Stimulated activated naive CD8-positive, alpha-beta T cell treated with anti-CD3 and anti-CD28 coated beads, Interleukin-15, amount 100 ng/mL, for 72 hours (primary cell): ENCODE data around the gene NLRP1.

Experiments used
- ATAC-seq: fragments of 150-1000 bp; cut with Tn5 transposase; 2 replicates; pipeline ENCODE4 v1.10.0; 2021; ENCODE audit warnings: mild to moderate bottlenecking, moderate library complexity
- DNase-seq, 2 donors: peaks; one replicate each; pipeline ENCODE4 v3.0.0; 2021 to 2022
- H3K27ac Mint-ChIP-seq, 2 donors: one replicate each; pipeline ENCODE4 v1.8.0; 2022; ENCODE audit warnings: mild to moderate bottlenecking in 2 of 2, mixed read lengths in 2 of 2, moderate library complexity in 2 of 2
- H3K27me3 Mint-ChIP-seq: one replicate; pipeline ENCODE4 v1.8.0; 2022; ENCODE audit warnings: mixed read lengths
- H3K4me1 Mint-ChIP-seq: one replicate; pipeline ENCODE4 v1.8.0; 2022; ENCODE audit warnings: mild to moderate bottlenecking, mixed read lengths
- H3K4me3 Mint-ChIP-seq, 2 donors: one replicate each; pipeline ENCODE4 v1.8.0; 2022; ENCODE audit warnings: mild to moderate bottlenecking in 2 of 2, mixed read lengths in 2 of 2, moderate library complexity in 1 of 2
- H3K9me3 Mint-ChIP-seq, 2 donors: one replicate each; pipeline ENCODE4 v1.8.0; 2022; ENCODE audit warnings: mixed read lengths in 2 of 2

Gene NLRP1

GRCh38 chr17:5523249-5523648, 61.1 kb downstream of the NLRP1 start:
- ATAC-seq (no peak), DNase-seq (no peak)
- Mint-ChIP-seq H3K27ac (peak overlapping the region in 1 of 2 donors; percentile 0), H3K4me1 (peaks cover 18% of the 10 kb centered on the region), H3K9me3 (no peaks in the 10 kb centered on the region), H3K27me3 (no peaks in the 10 kb centered on the region), H3K4me3 (no peak overlapping the region)

DNA sequence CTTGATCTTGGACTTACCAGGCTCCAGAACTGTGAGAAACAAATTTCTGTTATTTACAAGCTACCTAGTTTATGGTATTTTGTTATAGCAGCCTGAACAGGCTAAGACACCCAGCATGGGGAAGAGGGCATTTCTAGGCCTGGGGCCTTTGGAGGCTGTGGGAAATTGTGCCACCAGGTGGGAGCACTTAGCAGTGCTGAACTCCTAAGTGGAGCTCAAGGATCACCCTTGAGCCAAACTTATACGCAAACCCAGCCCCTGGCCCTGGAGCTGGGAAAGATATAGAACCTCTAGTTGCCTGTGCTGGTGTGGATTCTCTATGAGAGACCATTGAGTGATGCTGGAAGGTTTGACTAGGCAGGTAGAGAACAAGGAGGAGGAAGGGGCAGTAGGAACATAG, 61.8 kb downstream of the NLRP1 start:
- H3K9me3 Mint-ChIP-seq: no peaks in the 10 kb centered on the region
- H3K27me3 Mint-ChIP-seq: no peaks in the 10 kb centered on the region
- no peak for DNase-seq
- H3K4me1 Mint-ChIP-seq: peaks cover 15% of the 10 kb centered on the region
- H3K4me3 Mint-ChIP-seq: no peak overlapping the region
- no peak for ATAC-seq
- H3K27ac Mint-ChIP-seq: peak overlapping the region in 1 of 2 donors; percentile 71

DNA sequence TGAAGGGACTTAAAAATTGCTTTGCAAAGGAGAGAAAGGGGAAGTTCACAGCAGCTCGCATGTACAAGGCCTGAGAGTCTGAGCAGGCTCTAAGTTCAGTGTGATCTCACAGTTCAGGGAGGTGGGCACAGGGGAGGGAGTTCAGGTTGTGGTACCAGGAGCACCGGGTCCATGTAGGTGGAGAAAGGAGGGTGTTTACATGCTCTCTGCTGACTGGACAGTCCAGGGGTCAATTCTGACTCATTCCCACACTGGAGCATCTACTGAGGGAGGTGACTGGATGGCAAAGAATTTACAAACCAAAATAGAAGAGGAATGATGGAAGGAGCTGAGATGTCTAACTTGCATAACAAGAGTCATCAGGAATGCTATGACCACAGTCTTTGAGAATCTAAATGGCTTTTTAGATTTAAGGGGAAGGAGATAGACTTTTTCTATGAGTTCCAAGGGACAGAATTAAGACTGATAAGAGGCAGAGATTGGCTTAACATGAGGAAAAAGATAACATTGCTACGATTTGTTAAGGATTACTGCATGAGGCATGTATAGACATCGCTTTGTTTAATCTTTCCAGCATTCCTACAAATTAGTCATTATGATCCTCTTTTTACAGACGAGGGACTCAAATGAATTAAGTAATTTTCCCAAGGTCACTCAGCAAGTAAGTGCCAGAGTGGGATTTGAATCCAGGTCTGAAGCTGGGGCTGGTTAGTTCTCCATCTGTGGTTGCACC, 68.1 kb downstream of the NLRP1 start:
- ATAC-seq: no peak
- peaks cover 37% of the 10 kb centered on the region for H3K4me1 Mint-ChIP-seq
- no peak overlapping the region for H3K4me3 Mint-ChIP-seq
- H3K27ac Mint-ChIP-seq: peak overlapping the region in 1 of 2 donors; percentile 23
- peaks cover 5 to 10% of the 10 kb centered on the region in 2 donors for H3K9me3 Mint-ChIP-seq
- DNase-seq: no peak
- no peaks in the 10 kb centered on the region for H3K27me3 Mint-ChIP-seq

DNA sequence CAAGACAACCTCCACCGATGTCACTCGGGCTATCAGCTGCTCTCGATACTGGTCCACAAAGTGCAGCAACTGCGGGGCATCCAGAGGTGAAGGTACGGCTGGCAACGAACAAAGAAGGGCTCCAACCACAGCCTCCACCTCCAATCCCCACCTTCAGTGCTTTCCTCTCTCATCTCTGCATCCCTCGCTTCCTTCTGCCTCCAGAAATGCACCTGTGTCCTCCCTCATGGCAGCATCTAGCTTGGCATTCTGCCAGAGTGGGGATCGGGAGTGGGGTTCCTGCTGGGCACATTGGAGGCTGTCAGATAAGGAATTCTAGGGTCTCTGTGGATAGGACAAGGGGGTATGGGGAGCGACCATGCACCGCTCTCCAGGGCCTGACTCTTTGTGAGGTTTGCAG, 69.3 kb downstream of the NLRP1 start:
- H3K4me1 Mint-ChIP-seq: peaks cover 37% of the 10 kb centered on the region
- no peaks in the 10 kb centered on the region for H3K27me3 Mint-ChIP-seq
- no peak overlapping the region for H3K27ac Mint-ChIP-seq
- peak overlapping the region in 1 of 2 donors; percentile 36 for H3K4me3 Mint-ChIP-seq
- peaks cover 5 to 10% of the 10 kb centered on the region in 2 donors for H3K9me3 Mint-ChIP-seq
- DNase-seq (no peak), ATAC-seq (no peak)

- Mint-ChIP-seq H3K27ac (no peak overlapping the region), H3K4me1 (peaks cover 37% of the 10 kb centered on the region), H3K9me3 (peaks cover 5 to 10% of the 10 kb centered on the region in 2 donors), H3K27me3 (no peaks in the 10 kb centered on the region), H3K4me3 (no peak overlapping the region)
- DNase-seq (peak in 1 of 2 donors; percentile 27), ATAC-seq (peak; percentile 93)
These were observed 70.7 kb downstream of the NLRP1 start for GRCh38 chr17:5513628-5514027.

DNA sequence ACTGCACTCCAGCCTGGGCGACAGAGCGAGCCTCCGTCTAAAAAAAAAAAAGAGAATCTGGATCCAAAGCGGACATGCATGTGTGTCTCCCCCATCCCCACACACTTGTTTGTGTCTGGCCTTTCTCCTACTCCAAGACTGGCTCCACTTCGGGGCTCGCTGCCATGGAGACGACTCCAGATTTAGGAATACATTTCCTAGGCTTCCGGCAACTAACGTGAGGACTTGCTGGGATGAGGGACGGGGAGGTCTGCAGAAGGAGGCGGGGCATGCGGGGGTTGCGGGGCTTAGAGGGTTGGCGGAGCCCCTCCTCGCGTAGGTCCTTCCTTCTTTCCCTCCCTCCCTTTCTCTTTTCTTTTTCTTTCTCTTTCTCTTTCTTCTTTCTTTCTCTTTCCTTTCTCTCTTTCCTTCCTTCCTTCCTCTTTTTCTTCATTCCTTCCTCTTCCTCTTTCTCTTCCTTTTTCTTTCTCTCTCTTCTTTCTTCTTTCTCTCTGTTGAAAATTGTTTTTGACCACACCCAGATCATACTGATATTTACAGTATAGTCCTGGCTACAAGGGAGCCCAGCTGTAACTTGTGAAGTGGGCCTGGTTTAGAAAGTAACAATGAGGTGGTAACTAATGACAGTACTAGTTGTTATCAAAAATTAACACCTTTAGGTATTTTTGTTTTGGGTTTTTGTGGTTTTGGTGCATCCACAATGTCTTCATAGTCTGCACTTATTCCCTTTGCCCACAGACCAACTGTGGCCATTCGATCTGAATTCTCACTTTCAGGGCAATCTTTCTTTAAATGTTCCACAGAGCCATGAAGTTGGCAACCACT, 72.7 kb downstream of the NLRP1 start:
- ATAC-seq (peak; percentile 68), DNase-seq (no peak)
- no peak overlapping the region for H3K4me3 Mint-ChIP-seq
- peak overlapping the region; percentile 5 to 82 for H3K27ac Mint-ChIP-seq
- no peaks in the 10 kb centered on the region for H3K27me3 Mint-ChIP-seq
- peaks cover 5 to 10% of the 10 kb centered on the region in 2 donors for H3K9me3 Mint-ChIP-seq
- peaks cover 37% of the 10 kb centered on the region for H3K4me1 Mint-ChIP-seq

- DNase-seq: no peak
- Mint-ChIP-seq H3K4me3 (no peak overlapping the region), H3K27me3 (no peaks in the 10 kb centered on the region), H3K9me3 (peaks cover 5 to 10% of the 10 kb centered on the region in 2 donors), H3K4me1 (peaks cover 37% of the 10 kb centered on the region), H3K27ac (no peak overlapping the region)
- no peak for ATAC-seq
These were observed 73.5 kb downstream of the NLRP1 start for GRCh38 chr17:5510771-5511170.

GRCh38 chr17:5509482-5509881, 74.8 kb downstream of the NLRP1 start:
- peaks cover 29% of the 10 kb centered on the region for H3K4me1 Mint-ChIP-seq
- H3K4me3 Mint-ChIP-seq: no peak overlapping the region
- H3K9me3 Mint-ChIP-seq: peaks cover 4 to 5% of the 10 kb centered on the region in 2 donors
- H3K27ac Mint-ChIP-seq: peak overlapping the region in 1 of 2 donors; percentile 4
- no peaks in the 10 kb centered on the region for H3K27me3 Mint-ChIP-seq
- no peak for DNase-seq
- no peak for ATAC-seq

- Mint-ChIP-seq H3K27ac (no peak overlapping the region), H3K27me3 (no peaks in the 10 kb centered on the region), H3K4me1 (peaks cover 23% of the 10 kb centered on the region), H3K4me3 (no peak overlapping the region), H3K9me3 (peaks cover 0 to 5% of the 10 kb centered on the region in 2 donors)
- no peak for DNase-seq
- ATAC-seq: no peak
These were observed 75.5 kb downstream of the NLRP1 start for GRCh38 chr17:5508810-5509209.

- H3K9me3 Mint-ChIP-seq: no peaks in the 10 kb centered on the region
- no peak for ATAC-seq
- H3K27ac Mint-ChIP-seq: no peak overlapping the region
- no peak overlapping the region for H3K4me3 Mint-ChIP-seq
- no peak for DNase-seq
- peaks cover 3% of the 10 kb centered on the region for H3K4me1 Mint-ChIP-seq
- no peaks in the 10 kb centered on the region for H3K27me3 Mint-ChIP-seq
These were observed 78.0 kb downstream of the NLRP1 start for GRCh38 chr17:5506307-5506706.

- no peak for DNase-seq
- Mint-ChIP-seq H3K4me3 (no peak overlapping the region), H3K4me1 (peaks cover 16% of the 10 kb centered on the region), H3K27ac (no peak overlapping the region), H3K27me3 (no peaks in the 10 kb centered on the region), H3K9me3 (no peaks in the 10 kb centered on the region)
- no peak for ATAC-seq
These were observed 81.8 kb downstream of the NLRP1 start for GRCh38 chr17:5502552-5502951.

- Mint-ChIP-seq H3K27ac (no peak overlapping the region), H3K4me1 (peaks cover 16% of the 10 kb centered on the region), H3K4me3 (peak overlapping the region; percentile 6 to 91), H3K27me3 (no peaks in the 10 kb centered on the region), H3K9me3 (no peaks in the 10 kb centered on the region)
- DNase-seq (no peak), ATAC-seq (no peak)
These were observed 82.6 kb downstream of the NLRP1 start for GRCh38 chr17:5501685-5502084.

- no peaks in the 10 kb centered on the region for H3K27me3 Mint-ChIP-seq
- DNase-seq (peak; percentile 66 to 76), ATAC-seq (peak; percentile 93)
- peaks cover 16% of the 10 kb centered on the region for H3K4me1 Mint-ChIP-seq
- peak overlapping the region; percentile 91 to 95 for H3K4me3 Mint-ChIP-seq
- peak overlapping the region in 1 of 2 donors; percentile 77 for H3K27ac Mint-ChIP-seq
- H3K9me3 Mint-ChIP-seq: no peaks in the 10 kb centered on the region
These were observed 83.5 kb downstream of the NLRP1 start for GRCh38 chr17:5500589-5501391.

DNA sequence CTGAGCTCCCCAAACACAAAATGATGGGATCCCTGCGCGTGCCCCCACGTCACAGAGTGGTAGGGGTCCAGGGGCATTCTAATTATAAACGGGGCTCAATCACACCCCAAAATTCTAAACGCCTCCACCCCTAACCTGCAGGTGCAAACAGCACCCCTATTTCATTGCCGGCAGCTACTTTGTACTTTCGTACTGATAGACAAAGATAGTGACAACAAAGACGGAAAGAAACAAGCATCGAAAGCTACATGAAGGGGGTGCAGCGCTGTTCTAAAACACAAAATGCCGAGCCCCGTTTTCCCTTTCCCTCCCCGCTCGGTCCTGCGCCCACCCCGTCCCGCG, 84.1 kb downstream of the NLRP1 start:
- Mint-ChIP-seq H3K27me3 (no peaks in the 10 kb centered on the region), H3K4me3 (peak overlapping the region; percentile 91 to 95), H3K9me3 (no peaks in the 10 kb centered on the region), H3K27ac (peak overlapping the region in 1 of 2 donors; percentile 77), H3K4me1 (peaks cover 16% of the 10 kb centered on the region)
- no peak for ATAC-seq
- DNase-seq: no peak

DNA sequence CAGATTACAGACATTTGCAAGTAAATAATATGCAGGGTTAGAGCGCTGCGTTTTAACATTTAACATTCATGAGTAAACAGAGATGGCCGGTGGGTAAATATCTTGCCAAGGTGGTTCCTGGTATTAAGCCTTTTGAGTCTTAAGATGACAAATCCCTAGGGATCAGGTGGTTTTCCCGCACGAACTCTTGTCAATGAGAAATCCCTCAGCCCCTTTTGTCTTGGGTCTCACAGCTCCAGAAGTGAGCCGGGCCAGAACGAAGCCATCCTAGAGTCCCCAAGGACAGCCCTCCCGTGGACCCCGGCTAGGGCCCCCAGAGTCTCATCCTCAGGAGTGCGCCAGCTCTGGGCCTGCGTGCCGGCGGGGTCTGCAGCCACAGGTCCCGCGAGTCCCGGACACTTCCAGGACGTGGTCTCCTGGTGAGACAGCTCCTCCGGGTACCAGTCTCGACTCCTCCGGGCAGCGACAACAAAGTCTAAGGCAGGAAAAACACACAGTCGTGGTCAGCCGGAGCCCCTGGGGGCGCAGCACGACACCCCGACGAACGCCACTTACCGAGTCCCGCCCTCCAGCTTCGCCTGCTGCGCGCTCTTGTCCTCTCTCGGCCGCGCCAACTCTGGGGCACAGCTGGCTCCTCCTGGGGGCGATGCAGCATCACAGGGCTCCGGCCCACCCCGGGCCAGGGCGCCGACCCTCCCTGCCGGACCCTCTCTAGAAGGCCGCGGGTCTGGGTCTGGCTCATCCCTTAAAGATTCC, 84.7 kb downstream of the NLRP1 start:
- no peak for ATAC-seq
- Mint-ChIP-seq H3K27me3 (no peaks in the 10 kb centered on the region), H3K4me1 (peaks cover 16% of the 10 kb centered on the region), H3K27ac (no peak overlapping the region), H3K9me3 (no peaks in the 10 kb centered on the region), H3K4me3 (peak overlapping the region; percentile 91 to 95)
- DNase-seq: peak in 1 of 2 donors; percentile 5
